IMR-90 (cell line): ENCODE measurements around the gene COL8A1.

Experiments used
- CEBPB ChIP-seq: IDR thresholded peaks from 2 replicates; pipeline ENCODE4 v1.6.1; 2012; ENCODE audit warnings: low read depth, low read length, improper control_type of control experiment
- CTCF ChIP-seq: conservative IDR thresholded peaks from 2 replicates; pipeline ENCODE4 v1.5.1; 2012; ENCODE audit warnings: mild to moderate bottlenecking, low read depth, low read length, improper control_type of control experiment
- POLR2A ChIP-seq: IDR thresholded peaks from 2 replicates; pipeline ENCODE4 v1.6.1; 2012; ENCODE audit warnings: mild to moderate bottlenecking, low read depth, low read length
- SMC3 ChIP-seq: fragments of 150-350 bp; IDR thresholded peaks from 2 replicates; pipeline ENCODE4 v1.6.1; 2016; ENCODE audit warnings: low read depth, mild to moderate bottlenecking, antibody characterized with exemption, low read length, moderate library complexity

- TF ChIP-seq CEBPB (no peak), SMC3 (no peak), CTCF (no peak), POLR2A (no peak)
These were observed 68.0 kb downstream of the COL8A1 start for GRCh38 chr3:99706410-99706809.
